HUDEP-2 (cell line): ENCODE measurements around the gene LBHD1.
"Not testable (repeated sequence)": the region's sequence is repeated elsewhere in the genome, so short reads cannot be mapped to it uniquely, and the experiment has no call there.

ENCODE experiments used
- DNase-seq, 76 experiments: peaks; one replicate each; lab custom pipeline; 2025; ENCODE audit not compliant: unreplicated experiment in 76 of 76; lab: John Stamatoyannopoulos, UW

LBHD1 gene

DNA sequence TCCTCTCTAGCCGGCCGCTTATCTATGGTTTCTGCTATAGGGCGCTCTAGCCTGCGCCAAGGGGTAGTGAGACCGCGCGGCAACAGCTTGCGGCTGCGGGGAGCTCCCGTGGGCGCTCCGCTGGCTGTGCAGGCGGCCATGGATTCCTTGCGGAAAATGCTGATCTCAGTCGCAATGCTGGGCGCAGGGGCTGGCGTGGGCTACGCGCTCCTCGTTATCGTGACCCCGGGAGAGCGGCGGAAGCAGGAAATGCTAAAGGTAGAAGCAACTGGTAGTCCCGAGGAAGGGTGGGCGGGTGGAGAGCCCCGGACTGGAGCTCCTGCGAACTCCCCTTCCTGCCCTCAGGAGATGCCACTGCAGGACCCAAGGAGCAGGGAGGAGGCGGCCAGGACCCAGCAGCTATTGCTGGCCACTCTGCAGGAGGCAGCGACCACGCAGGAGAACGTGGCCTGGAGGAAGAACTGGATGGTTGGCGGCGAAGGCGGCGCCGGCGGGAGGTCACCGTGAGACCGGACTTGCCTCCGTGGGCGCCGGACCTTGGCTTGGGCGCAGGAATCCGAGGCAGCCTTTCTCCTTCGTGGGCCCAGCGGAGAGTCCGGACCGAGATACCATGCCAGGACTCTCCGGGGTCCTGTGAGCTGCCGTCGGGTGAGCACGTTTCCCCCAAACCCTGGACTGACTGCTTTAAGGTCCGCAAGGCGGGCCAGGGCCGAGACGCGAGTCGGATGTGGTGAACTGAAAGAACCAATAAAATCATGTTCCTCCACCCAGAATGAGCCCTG is at the start of gene LBHD1, which contains the start of gene UQCC3:
Gene LBHD1 (minus strand): TSS at position 660 of the 782 bp plus-strand sequence. CDS start 2,236 bp downstream, outside the sequence.
Gene UQCC3 (plus strand): TSS at position 66 of the 782 bp plus-strand sequence. CDS start 73 bp downstream, at position 139.
- DNase-seq = peak in 68 of 76 experiments; percentile 32 to 93 (median 68)

DNA sequence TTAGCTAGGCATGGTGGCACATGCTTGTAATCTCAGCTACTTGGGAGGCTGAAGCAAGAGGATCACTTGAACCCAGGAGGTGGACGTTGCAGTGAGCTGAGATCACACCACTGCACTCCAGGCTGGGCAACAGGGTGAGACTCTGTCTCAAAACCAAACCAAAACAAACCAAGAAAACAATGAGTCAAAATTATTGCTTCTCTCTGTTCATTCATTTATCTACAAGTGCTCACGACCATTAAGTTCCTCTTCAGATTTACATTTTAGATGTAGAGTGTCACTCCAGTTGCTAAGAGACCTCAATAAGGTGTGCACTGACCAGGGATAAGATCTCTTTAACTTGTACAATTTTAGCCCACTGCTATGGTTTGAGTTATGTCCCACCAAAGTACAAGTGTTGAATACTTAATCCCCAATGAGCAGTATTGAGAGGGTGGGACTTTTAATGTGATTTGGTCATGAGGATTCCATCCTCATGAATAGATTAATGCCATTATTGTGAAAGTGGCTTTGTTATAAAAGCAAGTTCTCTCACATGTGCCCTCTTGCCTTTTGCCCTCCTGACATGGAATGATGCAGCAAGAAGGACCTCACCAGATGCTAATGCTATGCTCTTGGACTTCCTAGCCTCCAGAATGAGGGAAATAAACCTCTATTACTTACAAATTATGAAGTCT is 47.4 kb upstream of the LBHD1 start:
- DNase-seq = no peak

DNA sequence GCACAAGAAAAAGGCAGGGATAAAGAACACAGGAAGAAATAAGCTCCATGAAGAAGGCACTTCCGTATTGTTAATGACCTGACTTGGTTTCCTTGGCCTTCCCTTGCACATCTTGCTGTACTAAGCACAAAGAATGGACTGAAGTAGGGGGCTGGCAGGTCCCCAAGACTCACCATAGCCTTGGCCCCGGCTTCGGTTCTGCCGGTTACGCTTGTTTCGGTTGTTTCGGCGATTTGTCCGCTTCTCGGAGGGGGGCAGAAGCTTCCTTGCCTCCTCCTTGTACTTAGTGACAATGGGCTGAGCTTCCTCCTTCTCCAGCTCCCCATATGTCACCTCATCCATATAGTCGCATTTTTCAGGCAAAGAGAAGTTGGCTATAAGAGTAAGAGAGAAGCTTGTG is 44.7 kb upstream of the LBHD1 start:
- DNase-seq = no peak

DNA sequence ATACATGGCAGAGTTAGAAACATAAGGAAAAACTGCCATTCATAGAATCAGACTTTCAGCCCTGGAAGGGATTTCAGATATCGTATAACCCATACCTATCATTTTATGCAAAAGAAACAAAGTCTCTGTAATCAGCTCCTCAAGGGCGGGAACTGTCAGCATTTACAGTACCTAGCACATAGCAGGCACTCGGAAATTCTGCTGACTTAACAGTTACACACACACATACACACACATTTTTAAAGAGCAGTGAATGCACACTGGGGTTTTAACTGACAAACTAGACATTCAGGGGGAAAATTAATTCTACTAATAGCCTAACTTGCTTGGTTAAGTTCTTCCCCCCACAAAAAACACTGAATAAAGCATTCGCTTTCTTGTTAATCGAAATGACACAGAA is 44.1 kb upstream of the LBHD1 start:
- DNase-seq = no peak

DNA sequence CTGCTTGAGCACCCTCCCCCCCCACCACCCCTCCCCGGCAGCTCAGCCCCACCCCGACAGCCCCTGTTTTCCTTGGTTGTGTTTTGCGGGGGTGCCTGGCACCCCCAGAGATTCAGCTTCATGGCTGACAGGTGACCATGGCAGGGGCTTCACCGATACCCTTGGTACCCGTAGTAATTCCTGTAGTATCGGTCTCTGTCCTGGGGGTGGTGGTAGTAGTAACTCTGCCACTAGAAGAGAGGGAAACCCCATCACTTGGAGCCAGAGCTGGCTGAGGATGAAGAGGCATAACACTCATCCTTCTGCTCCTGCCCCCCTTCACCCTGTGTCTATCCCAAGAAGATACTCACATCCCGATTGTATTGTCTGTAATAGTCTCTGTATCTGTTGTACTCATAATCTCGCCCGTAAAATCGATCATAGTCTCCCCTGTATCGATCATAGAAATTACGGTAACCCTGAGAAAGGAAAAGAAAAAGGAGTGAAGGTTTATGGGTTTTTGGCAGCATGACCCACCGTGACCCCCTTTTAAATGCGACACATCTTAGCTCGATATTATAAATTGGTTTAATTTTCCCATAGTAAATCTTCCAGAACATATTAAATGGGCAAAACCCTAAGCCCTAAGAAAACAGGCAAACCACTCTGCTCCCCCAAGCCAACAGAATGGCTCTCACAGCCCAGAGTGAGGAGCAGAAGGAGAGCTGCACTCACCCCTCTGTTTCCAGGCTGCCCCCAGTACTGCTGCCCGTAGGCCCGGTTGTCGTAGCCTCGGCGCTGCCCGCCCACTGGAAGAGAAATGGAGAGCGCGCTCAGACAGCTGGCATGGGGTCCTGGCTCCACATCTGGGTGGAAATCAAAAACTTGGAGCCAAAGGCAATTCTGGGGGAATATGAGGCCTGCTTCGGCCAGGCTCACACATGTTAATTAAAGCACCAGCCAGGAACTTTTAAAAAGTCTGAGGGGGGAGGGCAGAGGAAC is 43.4 kb upstream of the LBHD1 start:
- DNase-seq = no peak

DNA sequence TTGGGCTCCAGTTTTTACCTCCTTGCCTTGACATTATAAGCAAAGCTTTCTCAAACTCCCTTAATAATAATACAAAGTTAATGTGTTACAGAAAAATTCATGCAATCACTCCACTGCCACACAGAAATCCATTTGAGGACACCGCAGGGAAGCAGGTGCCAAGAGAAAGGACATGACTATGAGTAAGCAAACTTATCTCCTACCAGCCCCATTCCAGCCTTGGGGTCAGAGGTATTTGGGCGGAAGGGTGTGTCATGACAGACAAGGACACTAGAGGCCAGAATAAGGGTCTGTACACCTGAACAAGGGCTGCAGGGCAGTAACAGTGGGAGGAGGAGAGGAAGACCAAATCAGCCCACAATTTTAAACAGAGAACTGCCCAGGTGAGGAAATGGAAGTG is 41.3 kb upstream of the LBHD1 start:
- DNase-seq = peak in 22 of 76 experiments; percentile 4 to 42 (median 18)

DNA sequence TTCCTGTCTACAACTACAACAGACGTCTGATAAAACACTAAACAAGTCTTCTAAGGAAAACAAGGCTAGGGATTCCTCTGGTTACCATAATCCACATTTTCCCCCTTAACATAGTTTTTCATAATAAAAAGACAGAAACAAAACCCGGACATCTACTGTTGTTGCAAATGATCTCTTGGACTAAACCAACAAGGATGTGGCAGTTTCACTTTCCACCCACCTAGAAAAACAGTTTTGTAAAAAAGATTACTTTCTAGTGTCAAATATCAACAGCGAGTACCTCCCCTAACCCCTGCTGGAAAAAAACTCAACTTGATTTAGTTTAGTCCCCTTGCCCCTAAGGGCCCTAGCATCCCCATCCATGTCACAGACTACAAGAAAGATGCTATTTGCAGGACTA is 40.8 kb upstream of the LBHD1 start:
- DNase-seq = no peak

DNA sequence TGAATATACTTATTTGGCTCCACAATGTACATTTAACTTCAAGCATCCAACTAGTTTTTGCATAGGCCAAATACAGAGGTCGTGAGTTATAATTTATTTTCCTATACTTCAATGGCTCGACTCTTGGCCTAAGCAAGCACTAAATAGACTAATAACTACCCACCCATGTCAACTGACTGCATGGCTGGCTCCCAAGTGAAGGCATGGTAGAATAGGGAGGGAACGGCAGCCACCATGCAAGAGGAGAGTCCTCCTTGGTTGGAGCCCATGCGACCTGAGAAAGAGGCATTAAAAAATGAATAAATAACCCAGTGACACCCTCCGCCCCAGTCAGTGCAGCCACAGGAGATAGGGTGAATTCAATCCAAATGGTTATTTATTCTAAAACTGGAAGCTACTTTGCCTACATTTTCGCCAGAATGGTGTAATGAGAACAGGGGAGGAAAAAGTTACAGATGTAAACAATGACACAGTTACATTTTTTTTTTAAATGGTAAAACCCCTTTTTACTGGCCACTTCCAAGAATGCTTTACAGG is 40.3 kb upstream of the LBHD1 start:
- DNase-seq = no peak

DNA sequence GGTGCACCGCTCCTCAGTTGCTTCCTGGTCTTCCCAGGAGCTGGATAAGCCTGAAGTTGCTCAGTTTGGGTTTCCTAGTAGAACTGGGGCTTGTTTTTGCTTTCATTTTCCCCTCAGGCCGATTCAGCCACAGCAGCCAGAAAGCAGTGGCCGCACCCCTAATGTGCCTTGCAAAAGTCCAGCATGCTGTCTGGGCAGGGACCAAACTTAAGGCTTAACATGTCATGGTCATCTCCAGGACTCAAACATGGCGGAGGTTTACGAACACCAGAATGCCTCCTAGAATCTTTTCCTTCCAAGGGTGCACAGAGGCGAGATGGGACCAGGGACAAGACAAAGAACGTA is 37.9 kb upstream of the LBHD1 start:
- DNase-seq = peak in 13 of 76 experiments; percentile 3 to 70 (median 36)

DNA sequence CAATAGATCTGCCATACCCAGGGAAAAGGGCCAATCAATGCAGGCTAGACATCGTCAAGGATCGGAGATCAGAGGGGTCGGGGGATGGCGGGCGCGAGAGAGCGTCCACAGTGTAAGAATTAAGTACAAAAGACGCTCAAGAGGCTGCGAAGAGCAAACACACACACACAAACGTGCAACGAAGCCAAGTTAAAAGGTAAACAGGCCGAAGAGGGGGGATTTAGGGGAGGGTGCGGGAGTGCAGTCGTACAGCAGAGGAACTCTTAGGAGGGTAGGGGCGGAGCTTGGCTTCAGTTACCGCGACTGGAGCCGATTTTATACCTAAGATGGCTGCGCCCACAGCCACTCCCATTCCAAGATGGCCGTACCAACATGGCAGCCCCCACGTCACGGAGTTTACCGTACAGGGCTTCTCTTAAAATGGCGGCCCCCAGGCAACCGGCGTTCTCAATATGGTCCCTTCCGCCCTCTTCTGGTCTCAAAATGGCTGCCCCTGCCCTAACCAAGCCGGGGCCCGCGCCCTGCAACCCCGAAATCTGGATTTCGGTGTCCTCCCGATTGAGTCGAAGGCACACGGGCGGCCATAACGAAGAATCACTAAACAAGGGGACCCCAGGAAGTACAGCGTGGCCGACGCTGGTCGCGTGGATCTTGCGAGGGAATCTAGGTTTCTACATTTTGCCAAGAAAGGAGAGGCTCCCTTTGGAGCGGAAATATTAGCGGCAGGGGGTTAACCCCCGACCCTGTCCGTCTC is 37.4 kb upstream of the LBHD1 start:
- DNase-seq = peak in 75 of 76 experiments; percentile 71 to 97 (median 93)

DNA sequence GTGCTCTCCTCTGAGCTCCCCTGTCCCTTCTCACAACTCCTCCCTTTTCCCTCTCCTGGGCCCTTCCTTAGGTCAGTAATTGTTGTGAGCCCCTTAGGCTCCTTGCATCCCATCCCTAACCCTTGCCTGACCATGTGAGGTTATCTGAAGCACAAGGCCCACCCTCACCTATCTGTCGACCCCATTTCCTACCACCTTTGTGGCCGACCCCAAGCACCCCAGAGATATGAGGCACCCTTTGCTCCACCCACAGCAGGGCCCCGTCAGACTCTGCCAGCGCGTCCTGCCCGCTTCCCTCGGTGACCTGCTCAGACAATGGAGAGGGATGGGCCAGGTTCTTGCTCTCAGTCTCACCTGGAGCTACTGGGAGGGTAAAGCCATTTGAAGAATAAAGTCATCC is 36.7 kb upstream of the LBHD1 start:
- peak in 9 of 76 experiments; percentile 11 to 63 (median 35) for DNase-seq

DNA sequence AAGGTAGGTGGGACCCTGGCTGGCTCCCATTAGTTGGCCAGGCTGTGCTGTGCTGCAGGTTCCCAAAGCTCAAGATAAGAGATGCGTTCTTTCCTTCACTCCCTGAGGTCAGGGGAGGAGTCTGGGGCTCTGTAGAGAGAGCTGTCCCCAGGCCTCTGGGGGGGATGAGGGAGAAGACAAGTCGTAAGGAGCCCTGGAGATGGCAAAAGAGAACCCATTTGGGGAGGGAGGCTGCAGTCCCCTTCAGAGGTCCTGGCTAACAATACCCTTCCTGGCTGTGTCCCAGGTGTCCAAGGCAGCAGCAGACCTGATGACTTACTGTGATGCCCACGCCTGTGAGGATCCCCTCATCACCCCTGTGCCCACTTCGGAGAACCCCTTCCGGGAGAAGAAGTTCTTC is 36.3 kb upstream of the LBHD1 start:
- peak in 49 of 76 experiments; percentile 5 to 57 (median 30) for DNase-seq

DNA sequence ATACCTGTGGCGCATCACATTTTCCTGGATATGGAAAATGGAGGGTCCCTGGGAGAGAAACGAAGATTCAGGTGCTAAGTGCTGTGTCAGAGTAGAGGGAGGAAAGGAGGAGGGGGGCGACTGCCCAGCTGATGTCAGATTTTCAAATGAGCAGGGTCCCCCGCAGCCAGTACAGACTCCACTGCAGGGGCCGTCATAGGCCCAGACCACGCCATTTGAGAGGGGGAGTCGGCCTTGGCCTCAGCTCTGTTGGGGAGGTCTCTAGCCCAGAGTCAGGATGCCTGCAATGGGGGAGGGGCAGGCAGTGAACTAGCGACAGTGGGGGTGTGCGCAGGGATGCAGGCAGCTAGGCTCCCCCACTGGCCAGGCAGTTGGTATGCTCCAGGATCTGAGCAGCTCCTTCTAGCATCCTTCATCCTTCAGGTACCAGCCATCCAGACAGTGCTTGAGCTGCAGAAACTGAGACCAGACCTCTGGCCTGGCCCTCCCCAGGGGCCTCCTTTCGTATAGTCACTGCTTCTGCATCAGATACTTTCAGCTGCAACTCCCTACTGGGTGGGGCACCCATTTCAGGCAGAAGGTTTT is 35.3 kb upstream of the LBHD1 start, which contains the start of the genes BSCL2 and GNG3:
Gene BSCL2 (minus strand): TSS at position 148 of the 585 bp plus-strand sequence. CDS start 229 bp downstream, outside the sequence.
Gene GNG3 (plus strand): TSS at position 400 of the 585 bp plus-strand sequence. CDS start 620 bp downstream, outside the sequence.
- peak in 3 of 76 experiments; percentile 5 to 36 (median 6) for DNase-seq

DNA sequence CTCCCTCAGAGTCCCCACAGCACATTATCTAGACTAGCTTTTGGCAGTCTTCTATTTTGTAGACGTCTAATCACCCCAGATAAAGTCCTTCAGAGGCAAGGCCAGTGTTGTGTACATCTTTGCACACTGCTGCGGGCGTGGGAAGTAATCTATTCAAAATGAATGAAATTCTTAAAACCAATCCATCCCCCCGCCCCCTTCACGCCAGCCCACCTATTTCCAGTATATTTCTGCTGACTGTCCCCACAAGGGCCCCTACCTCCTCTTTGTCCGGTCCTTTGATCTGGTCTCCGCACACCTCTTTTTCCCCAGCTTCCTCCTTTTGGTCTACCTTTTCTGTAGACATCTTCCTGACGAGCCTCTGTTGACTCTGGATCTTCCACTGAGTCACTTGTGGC is 34.8 kb upstream of the LBHD1 start:
- peak in 4 of 76 experiments; percentile 22 to 51 (median 35) for DNase-seq

DNA sequence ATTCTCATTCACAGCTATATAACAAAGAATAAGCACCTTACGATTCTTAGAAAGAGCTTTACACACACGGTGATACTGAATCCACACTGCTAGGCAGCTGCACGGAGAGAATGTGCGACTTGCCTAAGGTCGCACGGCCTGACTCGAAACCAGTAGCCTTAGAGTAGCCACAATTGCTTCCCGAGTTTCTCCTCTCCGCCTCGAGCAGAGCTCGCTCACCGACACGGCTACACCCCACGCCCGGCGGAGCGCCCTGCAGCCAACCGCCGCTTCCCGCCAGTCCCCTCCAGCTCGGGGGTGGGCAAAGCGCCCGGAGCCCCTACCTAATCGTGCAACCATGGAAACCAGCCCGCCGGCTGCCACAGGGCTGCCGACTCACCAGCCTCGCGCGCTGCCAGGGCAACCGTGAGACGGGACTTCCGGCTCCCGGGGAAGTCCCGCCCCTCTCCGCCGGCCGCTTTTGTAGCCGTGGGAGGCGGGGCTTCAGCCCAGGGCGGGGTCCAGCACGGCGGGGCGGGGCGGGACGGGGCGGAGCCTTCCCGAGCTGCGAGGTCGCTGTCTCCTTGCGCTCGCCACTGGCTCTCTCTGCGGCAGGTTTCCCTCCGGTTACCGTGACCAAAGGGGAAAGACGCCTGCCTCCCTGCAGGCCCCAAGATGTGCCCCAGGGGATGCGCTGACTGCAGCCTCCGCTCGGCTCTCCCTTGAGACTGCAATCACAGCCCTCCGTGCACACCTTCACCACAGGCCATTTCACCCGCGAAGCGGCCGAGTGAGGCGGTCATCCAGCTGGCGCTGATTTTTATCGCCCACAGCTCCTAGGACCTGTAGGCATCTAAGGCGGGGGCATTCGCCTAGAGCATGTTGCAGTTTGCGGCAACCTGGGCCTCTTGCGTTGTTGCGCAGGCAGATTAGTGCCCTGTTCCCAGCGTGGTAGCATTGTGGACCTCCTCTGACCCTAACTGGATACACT is 34.1 kb upstream of the LBHD1 start:
- DNase-seq = peak in 75 of 76 experiments; percentile 35 to 95 (median 88)

DNA sequence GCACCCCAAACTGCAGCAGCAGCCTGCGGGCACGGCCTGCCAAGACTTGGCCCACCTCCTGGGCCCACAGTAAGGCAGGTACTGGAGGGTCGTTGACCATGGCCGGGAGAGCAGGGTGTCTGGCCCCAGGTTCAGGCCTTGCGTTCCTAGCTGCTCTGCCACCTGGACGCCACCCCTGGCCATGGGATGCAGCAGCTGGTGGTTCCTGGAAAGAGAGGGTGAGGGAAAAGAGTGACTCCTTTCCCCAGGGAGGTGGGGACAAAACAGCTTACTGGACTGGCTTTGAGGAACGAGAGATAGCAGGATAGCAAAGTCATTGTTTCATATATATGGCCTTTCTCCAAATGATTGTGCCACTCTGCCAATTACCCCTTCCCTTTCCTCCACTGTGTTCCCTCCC is 33.3 kb upstream of the LBHD1 start:
- DNase-seq = peak in 11 of 76 experiments; percentile 8 to 57 (median 27)

DNA sequence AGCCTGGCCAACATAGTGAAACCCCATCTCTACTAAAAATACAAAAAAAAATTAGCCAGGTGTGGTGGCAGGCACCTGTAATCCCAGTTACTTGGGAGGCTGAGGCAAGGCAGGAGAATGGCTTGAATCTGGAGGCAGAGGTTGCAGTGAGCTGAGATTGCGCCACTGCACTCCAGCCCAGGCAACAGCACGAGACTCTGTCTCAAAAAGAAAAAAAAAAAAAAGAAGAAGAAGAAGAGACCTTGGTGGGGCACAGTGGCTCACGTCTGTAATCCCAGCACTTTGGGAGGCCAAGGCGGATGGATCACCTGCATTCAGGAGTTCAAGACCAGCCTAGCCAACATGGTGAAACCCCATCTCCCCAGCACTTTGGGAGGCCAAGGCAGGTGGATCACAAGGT is 31.9 kb upstream of the LBHD1 start:
- not testable (repeated sequence) for DNase-seq

DNA sequence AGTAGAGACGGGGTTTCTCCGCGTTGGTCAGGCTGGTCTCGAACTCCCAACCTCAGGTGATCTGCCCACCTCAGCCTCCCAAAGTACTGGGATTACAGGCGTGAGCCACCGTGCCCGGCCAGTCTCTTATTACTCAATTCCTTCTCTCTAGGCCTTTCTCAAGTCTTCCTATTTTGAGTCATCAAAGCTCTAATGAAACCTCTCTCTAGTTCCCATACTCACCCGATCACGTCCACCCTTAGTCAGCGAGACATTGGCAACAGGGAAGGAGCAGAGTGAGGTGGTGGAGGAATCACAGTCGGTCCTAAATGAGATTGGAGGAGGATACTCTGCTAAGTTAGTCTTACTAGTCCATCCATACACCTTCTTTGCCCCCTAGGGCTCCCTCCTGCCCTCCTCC is 30.2 kb upstream of the LBHD1 start:
- no peak for DNase-seq
